H54 (cell line): ENCODE data around the gene ZNF423.

Experiments
- DNase-seq: peaks from one replicate; pipeline ENCODE4 v3.0.0; 2011; ENCODE audit warnings: low spot score, mixed read lengths; ENCODE audit not compliant: insufficient read length
- FAIRE-seq: peaks from 3 replicates; lab custom pipeline; 2011; peaks lifted over from hg19 to GRCh38; lab: Jason Lieb, UNC
- POLR2A ChIP-seq: IDR thresholded peaks from 2 replicates; pipeline ENCODE4 v1.6.1; 2011; ENCODE audit warnings: low read depth, mild to moderate bottlenecking, low read length

The ZNF423 gene

DNA sequence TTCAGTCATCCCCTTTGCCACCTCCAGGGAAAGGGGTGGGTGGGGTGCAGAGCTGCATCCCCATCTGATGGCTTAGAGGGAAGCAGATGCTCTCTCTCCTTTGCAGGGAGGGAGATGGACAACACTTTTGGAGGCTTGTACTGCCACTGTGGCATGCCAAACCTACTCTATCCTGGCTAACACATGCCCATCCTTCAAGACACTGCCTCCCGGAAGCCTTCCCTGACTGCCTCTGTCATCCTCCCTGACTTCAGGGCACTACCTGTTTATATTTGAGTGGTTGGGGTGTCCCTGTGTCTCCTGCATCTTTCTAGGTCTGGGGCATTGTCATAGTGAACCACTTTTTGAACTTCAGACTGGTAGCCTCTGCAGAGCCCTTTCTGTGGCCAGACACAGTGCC is 202.3 kb downstream of the ZNF423 start:
- no peak for TF ChIP-seq POLR2A
- no peak for FAIRE-seq

DNA sequence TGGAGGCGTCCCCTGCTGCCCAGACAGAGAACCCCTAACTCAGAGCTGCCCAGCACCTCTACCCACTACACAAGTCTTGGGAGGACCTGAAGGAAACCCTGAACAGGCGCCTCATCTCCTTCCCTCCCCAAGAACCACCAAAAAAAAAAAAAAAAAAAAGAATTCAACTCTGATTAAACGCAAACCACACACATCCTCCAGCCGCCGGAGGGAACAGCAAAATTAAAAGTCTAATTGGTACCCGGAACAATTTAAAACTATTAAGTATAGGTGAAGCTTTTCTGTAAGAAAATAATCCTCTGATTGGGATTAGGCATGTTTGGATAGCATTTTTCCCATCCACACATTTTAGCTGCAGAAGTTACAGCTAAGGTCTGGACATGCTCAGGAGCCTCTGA is 202.7 kb downstream of the ZNF423 start:
- DNase-seq, result no peak
- FAIRE-seq, result no peak
- TF ChIP-seq POLR2A, result no peak

More for the DNA sequence above, 202.3 kb downstream of the ZNF423 start:
- DNase-seq, result no peak

DNA sequence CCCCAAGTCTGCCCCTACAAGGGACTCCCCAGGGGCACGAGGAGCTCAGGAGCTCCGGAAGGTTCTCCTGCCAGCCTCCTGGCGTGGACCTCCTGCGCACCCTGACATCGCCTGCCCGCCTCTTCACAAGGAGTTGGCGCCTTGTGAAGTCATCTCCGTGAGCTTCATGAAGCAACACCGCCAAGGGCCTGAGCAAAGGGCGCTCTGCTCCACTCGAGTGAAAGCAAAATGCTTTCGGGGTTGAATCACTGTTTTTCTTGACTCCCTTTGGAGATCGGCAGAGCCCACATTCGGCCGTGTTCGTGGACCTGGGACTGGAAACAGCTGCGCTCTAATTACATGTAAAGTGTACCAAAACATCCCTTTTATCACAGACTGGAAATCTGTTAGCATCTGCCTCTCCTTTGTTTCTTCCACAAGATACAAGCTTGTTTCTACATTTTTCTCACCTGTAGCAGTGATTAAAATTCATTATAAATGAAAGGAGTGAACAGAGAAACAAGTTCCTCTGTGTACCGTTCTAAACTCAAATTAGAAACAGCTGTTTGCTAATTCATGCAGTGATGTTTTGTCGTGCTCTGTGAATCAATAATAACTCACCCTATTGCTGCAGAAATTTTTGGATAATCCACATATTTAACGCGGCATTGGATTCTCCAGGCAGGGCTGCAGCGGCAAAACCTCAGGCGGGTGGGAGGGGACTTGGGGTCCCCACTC is 203.3 kb downstream of the ZNF423 start:
- DNase-seq (no peak), FAIRE-seq (no peak)
- TF ChIP-seq POLR2A, result no peak

DNA sequence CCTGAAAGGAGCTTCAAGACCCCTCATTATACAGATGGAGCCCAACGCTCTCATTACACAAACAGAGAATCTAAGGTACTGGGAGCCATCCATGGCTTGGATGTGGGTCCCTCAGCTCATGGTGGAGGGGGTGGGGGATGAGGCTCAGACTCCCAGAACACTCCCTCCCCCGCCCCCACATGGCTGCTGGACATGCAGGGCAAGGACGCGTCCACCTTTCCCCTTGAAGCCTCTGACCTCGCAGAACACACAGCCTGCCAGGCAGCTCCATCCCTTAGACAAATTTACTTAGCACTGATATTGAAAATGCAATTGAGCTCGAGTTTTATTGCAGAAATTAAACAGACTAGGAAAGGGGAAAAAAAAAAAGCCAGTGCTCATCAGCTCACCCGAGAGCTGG is 203.9 kb downstream of the ZNF423 start:
- FAIRE-seq (no peak), DNase-seq (no peak)
- no peak for TF ChIP-seq POLR2A

DNA sequence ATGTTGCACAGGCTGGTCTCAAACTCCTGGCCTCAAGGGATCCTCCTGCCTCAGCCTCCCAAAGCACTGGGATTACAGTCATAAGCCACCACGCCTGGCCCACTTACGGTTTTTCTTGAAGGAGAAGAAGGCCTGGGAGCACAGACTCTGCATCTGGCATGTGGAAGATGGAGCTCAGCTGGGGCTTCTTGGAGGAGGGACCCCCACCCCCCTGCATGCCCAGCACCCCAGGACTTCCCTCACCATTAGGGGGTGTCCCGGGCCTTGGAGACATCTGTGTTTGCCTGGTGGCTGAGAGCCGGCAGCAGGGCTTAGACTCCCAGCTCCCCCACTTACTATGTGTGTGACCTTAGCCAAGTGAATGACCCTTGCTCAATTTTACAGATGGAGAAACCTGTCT is 204.7 kb downstream of the ZNF423 start:
- FAIRE-seq, result no peak
- DNase-seq, result no peak
- TF ChIP-seq POLR2A, result no peak

DNA sequence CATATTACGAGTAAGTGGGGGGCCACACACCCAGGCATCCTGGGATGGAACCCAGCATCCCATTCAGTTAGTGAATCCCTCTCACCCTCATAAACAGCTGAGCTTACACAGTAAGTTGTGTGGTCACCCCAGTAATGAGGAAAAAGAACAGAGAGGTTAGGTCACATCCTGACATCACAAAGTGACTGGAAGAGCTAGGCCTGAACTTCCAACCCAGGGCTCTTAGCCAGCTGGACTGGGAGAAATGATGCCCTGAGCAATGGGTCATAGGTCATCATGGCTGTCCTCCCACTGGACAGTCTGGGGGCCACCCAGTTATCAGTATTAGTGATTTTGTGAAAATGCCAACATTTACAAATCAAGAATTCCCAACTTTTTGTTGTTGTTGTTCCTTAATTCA is 205.3 kb downstream of the ZNF423 start:
- DNase-seq (no peak), FAIRE-seq (no peak)
- TF ChIP-seq POLR2A, result no peak

DNA sequence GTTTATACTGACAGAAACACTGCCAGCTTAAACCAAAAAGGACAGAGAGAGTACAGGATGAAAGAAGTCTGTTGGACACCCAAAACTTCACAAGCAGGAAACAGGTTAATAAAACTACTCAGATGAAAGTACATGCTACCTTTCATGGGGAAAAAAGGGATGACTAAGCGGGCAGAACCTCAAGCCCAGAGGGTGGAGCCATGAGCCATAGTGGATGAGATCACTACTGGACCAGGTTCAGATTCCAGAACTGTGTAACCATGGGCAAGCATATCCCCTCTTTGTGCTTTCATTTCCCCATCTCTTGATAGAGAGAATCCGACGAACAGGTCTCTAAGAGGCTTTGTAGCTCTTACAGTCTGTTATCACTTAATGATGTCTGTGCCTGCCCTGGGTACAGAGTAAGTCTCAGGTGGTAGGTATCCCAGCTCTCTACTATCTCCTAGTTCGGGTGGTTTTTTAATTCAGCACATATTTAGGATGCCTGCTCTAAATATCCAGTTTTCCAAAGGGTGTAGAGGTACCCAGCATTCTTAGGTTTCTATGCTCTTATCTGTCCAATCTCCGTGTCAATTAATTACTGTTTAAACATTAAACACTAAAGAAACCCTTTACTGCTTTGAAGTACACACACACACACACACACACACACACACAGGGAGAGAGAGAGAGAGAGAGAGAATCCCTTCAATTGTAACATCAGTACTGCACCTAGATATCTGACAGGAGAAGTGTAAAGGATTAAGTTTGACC is 206.7 kb downstream of the ZNF423 start:
- FAIRE-seq, result no peak
- DNase-seq, result no peak
- TF ChIP-seq POLR2A, result no peak

DNA sequence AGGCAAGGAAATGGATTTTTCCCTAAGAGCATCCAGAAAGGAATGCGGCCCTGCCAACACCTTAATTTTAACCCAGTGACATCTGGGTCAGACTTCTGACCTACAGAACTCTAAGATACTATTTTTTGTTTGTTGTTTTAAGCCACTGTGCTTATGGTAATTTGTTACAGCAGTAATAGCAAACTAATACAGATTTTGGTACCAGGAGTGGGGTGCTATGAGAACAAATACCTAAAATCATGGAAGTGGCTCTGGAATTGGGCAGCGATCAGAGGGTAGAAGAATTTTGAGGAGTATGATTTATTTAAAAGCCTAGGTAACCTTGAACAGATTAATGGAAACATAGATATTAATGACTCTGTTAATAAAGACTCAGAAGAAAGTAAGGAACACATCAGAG is 208.2 kb downstream of the ZNF423 start:
- FAIRE-seq (no peak), DNase-seq (no peak)
- no peak for TF ChIP-seq POLR2A

DNA sequence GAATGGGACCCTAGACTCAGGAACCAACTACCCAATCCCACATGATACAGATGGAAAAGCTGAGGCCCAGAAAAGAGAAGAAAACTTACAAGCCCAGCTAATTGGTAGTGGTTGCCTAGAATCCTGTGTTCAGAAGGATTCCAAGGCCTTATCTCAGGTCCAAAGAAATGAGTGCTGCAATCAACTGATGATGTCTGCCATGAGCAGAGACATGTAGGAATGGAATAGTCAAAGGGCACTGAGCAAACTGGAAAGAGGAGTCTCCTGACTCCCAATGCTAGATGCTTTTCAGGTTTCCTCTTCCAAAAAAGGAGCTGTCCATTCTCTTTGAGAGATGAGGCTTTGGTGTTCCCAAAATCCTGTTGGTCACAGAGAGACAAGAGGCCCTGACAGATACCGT is 210.6 kb downstream of the ZNF423 start:
- FAIRE-seq, result no peak
- no peak for DNase-seq
- no peak for TF ChIP-seq POLR2A

DNA sequence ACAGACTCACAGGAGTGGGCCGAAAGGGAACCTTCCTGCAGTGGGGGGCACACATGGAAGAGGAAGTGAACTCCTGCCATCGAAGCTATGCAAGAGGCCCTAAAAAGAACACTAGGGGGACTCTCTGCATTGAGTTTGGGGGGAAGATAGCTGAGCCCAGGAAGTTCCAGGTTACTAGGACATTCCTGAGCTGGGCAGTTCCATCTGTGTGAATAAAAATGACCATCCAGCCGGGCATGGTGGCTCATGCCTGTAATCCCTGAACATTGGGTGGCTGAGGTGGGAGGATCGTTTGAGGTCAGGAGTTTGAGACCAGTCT is 211.8 kb downstream of the ZNF423 start:
- DNase-seq, result no peak
- no peak for FAIRE-seq
- TF ChIP-seq POLR2A, result no peak

DNA sequence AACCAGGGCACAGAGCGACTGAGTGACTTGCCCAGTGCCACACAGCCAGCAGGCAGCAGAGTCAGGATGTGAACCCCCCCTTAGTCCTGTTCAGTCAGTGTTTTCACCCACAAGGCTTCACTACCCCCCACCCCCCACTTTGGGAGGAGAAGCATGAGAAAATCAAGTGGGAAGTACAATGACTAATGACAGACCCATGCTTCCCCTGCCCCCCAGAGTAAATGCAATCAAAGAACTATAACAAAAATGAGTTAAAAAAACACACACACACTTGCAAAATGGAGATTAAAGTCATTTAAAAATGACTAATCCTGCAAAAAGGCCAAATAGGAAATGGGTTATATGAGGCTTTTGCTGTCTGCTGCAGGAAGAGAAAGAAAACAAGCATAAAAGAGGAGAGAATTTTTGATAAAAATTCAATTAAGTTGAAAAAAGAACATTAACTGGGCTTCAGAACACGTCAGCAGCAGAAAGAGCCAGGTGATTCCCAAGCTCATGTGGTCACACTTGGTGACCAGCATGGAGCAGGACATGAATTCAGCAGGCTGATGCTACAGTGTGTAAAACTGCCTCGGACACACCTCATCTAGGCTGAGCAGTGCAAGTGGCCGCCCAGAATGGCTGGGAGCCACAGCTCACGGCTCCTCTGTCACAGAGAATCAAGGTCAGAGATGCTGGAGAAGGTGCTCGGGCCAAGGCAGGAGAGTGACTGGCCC is 212.3 kb downstream of the ZNF423 start:
- DNase-seq (no peak), FAIRE-seq (no peak)
- TF ChIP-seq POLR2A, result no peak

DNA sequence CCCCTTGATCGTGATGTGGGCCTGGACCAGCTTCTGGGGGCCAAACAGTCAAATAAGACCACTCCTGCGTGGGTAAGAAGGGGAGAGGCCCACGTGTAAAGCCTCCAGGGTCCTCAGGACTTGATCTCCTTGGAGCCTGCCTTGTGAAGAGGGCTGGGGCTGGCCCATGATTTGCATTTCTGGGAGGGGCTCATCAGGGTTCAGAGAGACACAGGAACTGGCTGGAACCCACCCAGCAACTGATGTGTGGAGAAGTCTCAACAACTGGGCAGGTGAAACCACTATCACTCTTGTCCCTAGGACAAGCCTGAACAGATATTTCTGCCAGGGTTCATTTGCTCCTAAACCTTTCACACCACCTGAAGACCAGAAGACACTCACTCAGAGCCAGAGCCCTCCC is 214.7 kb downstream of the ZNF423 start:
- DNase-seq (no peak), FAIRE-seq (no peak)
- TF ChIP-seq POLR2A, result no peak

DNA sequence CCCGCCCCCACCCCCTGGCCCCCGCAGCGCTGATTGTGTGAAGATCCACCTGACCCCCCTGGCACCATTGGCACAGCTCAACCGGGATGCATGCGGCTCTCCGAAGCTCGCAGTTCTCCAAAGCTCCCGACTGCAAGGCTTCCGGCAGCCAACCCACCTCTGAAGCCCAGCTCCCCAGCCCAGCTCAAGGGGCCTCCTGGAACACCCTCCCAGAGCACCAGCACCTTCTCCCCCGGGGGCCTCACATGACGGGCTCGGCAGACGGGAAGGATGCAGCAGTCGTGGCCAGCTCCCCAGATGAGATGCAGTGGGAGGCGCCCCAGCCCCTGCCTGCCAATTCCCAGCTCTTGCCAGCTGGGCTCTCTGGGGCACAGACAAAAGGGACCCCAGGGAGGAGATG is 215.3 kb downstream of the ZNF423 start:
- DNase-seq (no peak), FAIRE-seq (no peak)
- no peak for TF ChIP-seq POLR2A

DNA sequence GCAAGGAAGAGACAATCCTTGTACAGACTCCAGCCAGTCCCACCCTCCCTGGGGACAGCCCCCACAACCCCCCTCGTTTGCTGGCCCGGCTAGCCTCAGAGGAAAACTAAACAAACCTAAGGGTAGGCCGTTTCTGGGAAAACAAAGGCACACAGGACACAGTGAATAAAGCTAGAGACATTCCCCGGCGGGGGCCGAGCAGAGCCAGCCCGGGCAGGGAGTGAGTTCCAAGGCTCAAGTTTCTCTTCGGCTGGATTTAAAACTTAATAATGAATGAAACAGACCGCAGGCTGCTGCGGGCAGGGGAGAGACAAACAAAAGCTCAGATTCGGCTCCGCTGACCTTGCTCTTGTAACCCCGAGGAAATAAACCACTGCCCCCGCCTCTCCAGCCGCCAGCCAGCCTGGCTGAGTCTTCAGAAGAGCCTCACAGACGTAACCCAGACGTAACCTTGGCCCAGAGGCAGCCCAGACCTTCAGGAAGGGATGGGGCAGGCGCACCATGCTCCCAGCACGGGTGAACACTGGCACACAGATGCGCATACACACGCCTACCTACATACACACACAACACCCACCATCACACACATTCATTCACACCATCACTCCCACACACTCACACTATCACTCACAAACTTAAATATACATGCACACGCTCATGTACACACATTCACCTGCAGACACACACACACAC is 216.0 kb downstream of the ZNF423 start:
- no peak for DNase-seq
- FAIRE-seq, result no peak
- no peak for TF ChIP-seq POLR2A
